ENCODE measurements around the gene HADHA.
A peak's percentile ranks its signal among the peaks of the same experiment; 100 is the strongest.

The HADHA gene

DNA sequence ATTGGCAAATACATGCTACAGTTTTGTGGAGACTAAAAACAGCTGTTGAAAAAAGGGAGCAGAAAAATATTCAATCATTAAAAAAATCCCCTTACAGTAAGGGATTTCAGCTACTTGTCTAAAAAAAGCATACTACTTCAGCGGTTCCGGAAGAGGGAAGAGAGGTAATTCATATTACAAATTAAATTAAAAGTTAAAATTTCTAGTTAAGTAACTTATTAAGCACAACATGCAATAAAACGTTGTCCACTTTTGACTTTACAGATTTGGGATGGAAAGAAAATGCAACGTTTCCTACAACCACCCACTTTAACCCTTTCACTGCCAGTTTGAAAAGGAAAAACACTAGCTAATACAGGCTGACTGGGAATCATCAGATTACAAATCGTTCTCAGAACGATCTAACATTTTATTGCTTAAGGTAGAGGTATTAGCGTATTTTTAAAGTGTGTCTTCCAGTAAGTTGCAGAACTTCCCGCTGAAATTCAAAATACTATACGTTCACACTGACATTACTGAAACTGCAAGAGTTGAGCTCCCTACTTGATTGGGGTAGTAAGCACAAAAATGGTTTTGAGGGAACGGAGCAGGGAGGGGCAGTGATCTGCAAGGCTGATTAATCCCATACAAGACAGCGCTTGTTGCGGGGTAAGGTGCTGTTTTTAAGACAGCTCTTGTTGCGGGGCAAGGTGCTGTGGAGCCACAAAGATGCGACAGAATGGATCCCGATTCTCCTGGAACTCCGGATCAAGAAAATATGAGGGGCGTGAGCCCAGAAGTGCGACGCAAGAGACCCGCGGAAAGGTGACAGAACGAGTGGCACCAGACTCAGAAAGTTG is 743 bp downstream of the HADHA start:
- H3K4me3 ChIP-seq (ENCODE audit: low read length): peak overlapping the region; percentile 90
- H3K4me2 ChIP-seq (ENCODE audit: low read length): peak overlapping the region; percentile 89
- no peaks in the 10 kb centered on the region for H3K27me3 ChIP-seq (ENCODE audit: control insufficient read depth, insufficient read depth, low read length)
- H3K4me1 ChIP-seq (ENCODE audit: control insufficient read depth, insufficient read depth, low read length): peaks cover 23% of the 10 kb centered on the region
- H3K9ac ChIP-seq (ENCODE audit: low read depth, low read length): peak overlapping the region; percentile 94
- H3K36me3 ChIP-seq (ENCODE audit: insufficient read depth, low read length): no peaks in the 10 kb centered on the region
- H3K9me3 ChIP-seq (replicated peaks; ENCODE audit: low read length): no peaks in the 10 kb centered on the region

- H3K36me3 ChIP-seq (ENCODE audit: insufficient read depth, low read length): peaks cover 13% of the 10 kb centered on the region
- no peaks in the 10 kb centered on the region for H3K27me3 ChIP-seq (ENCODE audit: control insufficient read depth, insufficient read depth, low read length)
- H3K9me3 ChIP-seq (replicated peaks; ENCODE audit: low read length): no peaks in the 10 kb centered on the region
- peak overlapping the region; percentile 89 for H3K4me2 ChIP-seq (ENCODE audit: low read length)
- H3K9ac ChIP-seq (ENCODE audit: low read depth, low read length): peak overlapping the region; percentile 94
- H3K4me3 ChIP-seq (ENCODE audit: low read length): no peak overlapping the region
- H3K4me1 ChIP-seq (ENCODE audit: control insufficient read depth, insufficient read depth, low read length): peaks cover 23% of the 10 kb centered on the region
Measured at GRCh38 chr2:26241928-26242436, 2.5 kb downstream of the HADHA start.

DNA sequence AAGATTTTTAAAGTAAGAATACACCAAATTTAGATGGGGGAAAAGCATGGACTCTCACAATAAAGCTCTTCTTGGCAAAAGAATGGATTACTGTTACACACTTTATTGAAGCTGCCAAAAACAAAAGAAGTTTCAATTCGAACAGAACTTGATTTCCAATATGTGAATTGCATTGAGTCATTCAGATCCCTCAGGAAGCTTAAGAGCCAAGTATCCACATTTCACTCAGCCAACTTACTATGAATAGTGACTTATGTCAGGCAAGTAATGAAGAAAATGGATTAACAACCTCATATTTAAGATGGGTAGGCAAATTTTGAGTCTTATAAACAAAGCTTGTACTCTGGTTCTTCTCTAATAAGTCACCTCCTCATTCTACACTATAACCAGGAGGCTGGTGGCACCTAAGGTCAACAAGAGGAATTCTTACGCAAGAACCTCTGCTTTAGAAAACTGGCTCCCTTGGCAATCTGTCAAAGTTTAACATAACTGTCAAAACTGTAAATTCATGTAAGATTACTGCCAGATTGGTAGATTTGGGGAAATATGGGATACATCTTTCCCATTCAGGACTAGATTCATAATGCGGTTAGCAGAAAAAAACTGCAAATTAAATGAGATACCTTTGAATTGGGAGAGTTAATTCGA is 6.0 kb downstream of the HADHA start:
- Histone ChIP-seq H3K27me3 (ENCODE audit: control insufficient read depth, insufficient read depth, low read length) (no peaks in the 10 kb centered on the region), H3K4me1 (ENCODE audit: control insufficient read depth, insufficient read depth, low read length) (peaks cover 9% of the 10 kb centered on the region), H3K9me3 (replicated peaks; ENCODE audit: low read length) (no peaks in the 10 kb centered on the region), H3K4me3 (ENCODE audit: low read length) (no peak overlapping the region), H3K36me3 (ENCODE audit: insufficient read depth, low read length) (peaks cover 37% of the 10 kb centered on the region), H3K9ac (ENCODE audit: low read depth, low read length) (no peak overlapping the region), H3K4me2 (ENCODE audit: low read length) (no peak overlapping the region)

GRCh38 chr2:26237868-26238267 is 6.6 kb downstream of the HADHA start:
- Histone ChIP-seq H3K36me3 (ENCODE audit: insufficient read depth, low read length) (peaks cover 43% of the 10 kb centered on the region), H3K4me3 (ENCODE audit: low read length) (no peak overlapping the region), H3K27me3 (ENCODE audit: control insufficient read depth, insufficient read depth, low read length) (no peaks in the 10 kb centered on the region), H3K4me1 (ENCODE audit: control insufficient read depth, insufficient read depth, low read length) (peaks cover 9% of the 10 kb centered on the region), H3K9ac (ENCODE audit: low read depth, low read length) (no peak overlapping the region), H3K9me3 (replicated peaks; ENCODE audit: low read length) (no peaks in the 10 kb centered on the region), H3K4me2 (ENCODE audit: low read length) (no peak overlapping the region)

DNA sequence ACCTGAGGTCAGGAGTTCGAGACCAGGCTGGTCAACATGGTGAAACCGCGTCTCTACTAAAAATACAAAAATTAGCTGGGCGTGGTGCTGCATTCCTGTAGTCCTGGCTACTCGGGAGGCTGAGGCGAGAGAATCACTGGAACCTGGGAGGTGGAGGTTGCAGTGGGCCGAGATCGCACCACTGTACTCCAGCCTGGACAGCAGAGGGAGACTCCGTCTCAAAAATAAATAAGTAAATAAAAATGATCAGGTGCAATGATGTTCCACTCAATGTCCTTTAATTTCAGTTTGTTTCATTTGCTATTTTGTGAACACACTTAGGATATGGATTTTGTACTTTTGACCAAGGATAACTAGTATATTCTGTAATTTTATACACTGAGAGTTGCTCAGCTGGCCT is 9.3 kb downstream of the HADHA start:
- Histone ChIP-seq H3K4me1 (ENCODE audit: control insufficient read depth, insufficient read depth, low read length) (peaks cover 3% of the 10 kb centered on the region), H3K9ac (ENCODE audit: low read depth, low read length) (no peak overlapping the region), H3K36me3 (ENCODE audit: insufficient read depth, low read length) (peaks cover 63% of the 10 kb centered on the region), H3K27me3 (ENCODE audit: control insufficient read depth, insufficient read depth, low read length) (no peaks in the 10 kb centered on the region), H3K9me3 (replicated peaks; ENCODE audit: low read length) (no peaks in the 10 kb centered on the region), H3K4me3 (ENCODE audit: low read length) (no peak overlapping the region), H3K4me2 (ENCODE audit: low read length) (no peak overlapping the region)

GRCh38 chr2:26230806-26231205 is 13.6 kb downstream of the HADHA start:
- H3K27me3 ChIP-seq (ENCODE audit: control insufficient read depth, insufficient read depth, low read length): no peaks in the 10 kb centered on the region
- H3K4me2 ChIP-seq (ENCODE audit: low read length): no peak overlapping the region
- no peaks in the 10 kb centered on the region for H3K4me1 ChIP-seq (ENCODE audit: control insufficient read depth, insufficient read depth, low read length)
- H3K9ac ChIP-seq (ENCODE audit: low read depth, low read length): no peak overlapping the region
- H3K36me3 ChIP-seq (ENCODE audit: insufficient read depth, low read length): peaks cover 79% of the 10 kb centered on the region
- H3K4me3 ChIP-seq (ENCODE audit: low read length): no peak overlapping the region
- no peaks in the 10 kb centered on the region for H3K9me3 ChIP-seq (replicated peaks; ENCODE audit: low read length)

DNA sequence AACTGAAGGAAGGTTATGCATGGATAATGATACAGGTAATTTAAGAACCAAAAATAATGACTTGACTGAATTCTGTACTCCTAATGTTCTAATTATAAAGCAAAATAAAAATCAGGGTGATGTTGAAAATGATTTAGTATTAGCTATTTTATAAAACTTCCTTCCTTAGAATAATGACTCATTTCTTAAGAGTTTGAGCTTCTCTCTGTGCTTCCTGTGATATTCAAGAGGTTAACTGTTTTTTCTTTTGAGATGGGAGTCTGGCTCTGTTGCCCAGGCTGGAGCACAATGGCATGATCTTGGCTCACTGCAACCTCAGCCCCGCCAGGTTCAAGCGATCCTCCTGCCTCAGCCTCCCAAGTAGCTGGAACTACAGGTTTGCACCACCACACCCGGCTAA is 14.8 kb downstream of the HADHA start:
- H3K36me3 ChIP-seq (ENCODE audit: insufficient read depth, low read length): peaks cover 84% of the 10 kb centered on the region
- no peak overlapping the region for H3K4me3 ChIP-seq (ENCODE audit: low read length)
- no peaks in the 10 kb centered on the region for H3K27me3 ChIP-seq (ENCODE audit: control insufficient read depth, insufficient read depth, low read length)
- no peaks in the 10 kb centered on the region for H3K4me1 ChIP-seq (ENCODE audit: control insufficient read depth, insufficient read depth, low read length)
- no peak overlapping the region for H3K4me2 ChIP-seq (ENCODE audit: low read length)
- no peaks in the 10 kb centered on the region for H3K9me3 ChIP-seq (replicated peaks; ENCODE audit: low read length)
- H3K9ac ChIP-seq (ENCODE audit: low read depth, low read length): no peak overlapping the region

DNA sequence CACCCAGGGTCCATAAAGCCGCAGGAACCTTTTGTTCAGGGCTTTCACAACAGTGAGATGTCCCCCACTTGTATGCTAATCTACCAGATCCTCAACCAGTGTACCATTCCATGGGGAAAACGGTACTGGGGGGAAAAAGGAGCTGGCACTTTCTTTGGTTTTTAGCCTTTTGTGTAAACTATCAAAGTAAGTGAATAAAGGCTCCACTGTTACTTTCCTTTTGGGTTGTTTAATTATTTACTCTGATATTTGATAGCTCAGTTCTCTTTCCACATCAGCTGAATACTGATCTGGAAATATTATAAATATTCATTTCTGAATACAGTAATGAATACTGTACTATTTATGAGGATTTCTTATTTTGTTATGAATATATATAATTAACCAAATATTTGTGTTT is 20.3 kb downstream of the HADHA start:
- Histone ChIP-seq H3K4me1 (ENCODE audit: control insufficient read depth, insufficient read depth, low read length) (no peaks in the 10 kb centered on the region), H3K4me2 (ENCODE audit: low read length) (no peak overlapping the region), H3K36me3 (ENCODE audit: insufficient read depth, low read length) (peaks cover 60% of the 10 kb centered on the region), H3K9ac (ENCODE audit: low read depth, low read length) (no peak overlapping the region), H3K9me3 (replicated peaks; ENCODE audit: low read length) (no peaks in the 10 kb centered on the region), H3K4me3 (ENCODE audit: low read length) (no peak overlapping the region), H3K27me3 (ENCODE audit: control insufficient read depth, insufficient read depth, low read length) (no peaks in the 10 kb centered on the region)

- Histone ChIP-seq H3K4me1 (ENCODE audit: control insufficient read depth, insufficient read depth, low read length) (no peaks in the 10 kb centered on the region), H3K36me3 (ENCODE audit: insufficient read depth, low read length) (peaks cover 54% of the 10 kb centered on the region)
Measured at GRCh38 chr2:26223018-26223417, 21.4 kb downstream of the HADHA start.

DNA sequence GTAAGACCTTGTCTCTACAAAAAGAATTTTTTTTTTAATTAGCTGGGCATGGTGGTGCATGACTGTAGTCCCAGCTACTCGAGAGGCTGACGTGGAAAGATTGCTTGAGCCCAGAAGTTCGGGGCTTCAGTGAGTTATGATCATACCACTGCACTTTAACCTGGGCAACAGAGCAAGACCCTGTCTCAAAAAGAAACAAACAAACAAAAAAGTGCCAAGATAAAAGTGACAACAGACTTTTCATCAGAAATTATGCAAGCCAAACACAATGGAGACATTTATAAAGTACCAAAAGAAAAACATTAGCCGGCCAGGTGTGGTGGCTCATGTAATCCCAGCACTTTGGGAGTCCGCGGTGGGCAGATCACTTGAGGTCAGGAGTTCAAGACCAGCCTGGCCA is 26.7 kb downstream of the HADHA start:
- no peaks in the 10 kb centered on the region for H3K9me3 ChIP-seq (replicated peaks; ENCODE audit: low read length)
- H3K4me1 ChIP-seq (ENCODE audit: control insufficient read depth, insufficient read depth, low read length): no peaks in the 10 kb centered on the region
- peaks cover 67% of the 10 kb centered on the region for H3K36me3 ChIP-seq (ENCODE audit: insufficient read depth, low read length)
- no peaks in the 10 kb centered on the region for H3K27me3 ChIP-seq (ENCODE audit: control insufficient read depth, insufficient read depth, low read length)
- H3K9ac ChIP-seq (ENCODE audit: low read depth, low read length): no peak overlapping the region
- H3K4me3 ChIP-seq (ENCODE audit: low read length): no peak overlapping the region
- H3K4me2 ChIP-seq (ENCODE audit: low read length): no peak overlapping the region

More at GRCh38 chr2:26223018-26223417, 21.4 kb downstream of the HADHA start:
- no peak overlapping the region for H3K4me3 ChIP-seq (ENCODE audit: low read length)
- no peaks in the 10 kb centered on the region for H3K9me3 ChIP-seq (replicated peaks; ENCODE audit: low read length)
- H3K27me3 ChIP-seq (ENCODE audit: control insufficient read depth, insufficient read depth, low read length): no peaks in the 10 kb centered on the region
- no peak overlapping the region for H3K4me2 ChIP-seq (ENCODE audit: low read length)
- H3K9ac ChIP-seq (ENCODE audit: low read depth, low read length): no peak overlapping the region

DNA sequence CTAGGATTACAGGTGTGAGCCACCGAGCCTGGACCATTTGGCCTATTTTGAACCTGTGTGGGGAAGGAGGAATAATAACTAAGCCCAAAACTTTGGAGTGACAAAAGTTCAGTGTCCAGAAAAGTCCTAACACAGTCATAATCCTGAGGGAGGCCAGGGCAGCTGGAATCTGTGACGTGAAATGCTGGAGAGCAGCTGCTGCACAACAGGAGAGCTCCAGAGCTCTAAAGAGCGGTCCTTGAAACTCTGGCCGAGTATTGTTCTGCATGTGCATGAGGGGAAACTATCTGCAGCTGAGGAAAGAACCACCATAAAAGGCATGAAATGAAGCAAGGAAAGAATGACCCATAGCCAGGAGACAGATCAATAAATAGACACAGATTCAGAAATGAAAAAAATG is 27.8 kb downstream of the HADHA start:
- H3K27me3 ChIP-seq (ENCODE audit: control insufficient read depth, insufficient read depth, low read length): no peaks in the 10 kb centered on the region
- peaks cover 71% of the 10 kb centered on the region for H3K36me3 ChIP-seq (ENCODE audit: insufficient read depth, low read length)
- H3K4me1 ChIP-seq (ENCODE audit: control insufficient read depth, insufficient read depth, low read length): no peaks in the 10 kb centered on the region

More for the DNA sequence above, 27.8 kb downstream of the HADHA start:
- H3K9me3 ChIP-seq (replicated peaks; ENCODE audit: low read length): no peaks in the 10 kb centered on the region
- no peak overlapping the region for H3K4me3 ChIP-seq (ENCODE audit: low read length)
- H3K4me2 ChIP-seq (ENCODE audit: low read length): no peak overlapping the region
- H3K9ac ChIP-seq (ENCODE audit: low read depth, low read length): no peak overlapping the region

Data from skeletal muscle satellite cell (primary cell).